Osteoblast (primary cell): ENCODE results near the gene LRP1B. TPM values are rescaled to one million over a fixed set of nuclear protein-coding genes. Genes with fewer than 3 reads are reported as not detected.

Experiments used
- DNase-seq: peaks from one replicate; pipeline ENCODE4 v3.0.0; 2011; ENCODE audit warnings: low spot score, mixed read lengths; ENCODE audit not compliant: insufficient read length; ENCODE audit errors: missing footprints
- H2AFZ ChIP-seq: 2 replicates; pipeline ENCODE4 v1.6.0; 2011; ENCODE audit warnings: mild to moderate bottlenecking, low read length
- H3K27ac ChIP-seq: 2 replicates; pipeline ENCODE4 v1.5.1; 2011; ENCODE audit warnings: mild to moderate bottlenecking, low read depth, low read length, moderate library complexity
- H3K27me3 ChIP-seq: 2 replicates; pipeline ENCODE4 v1.6.0; 2012; ENCODE audit warnings: mild to moderate bottlenecking, control low read depth, inconsistent platforms, low read length, moderate library complexity; ENCODE audit not compliant: insufficient read depth
- H3K36me3 ChIP-seq: 2 replicates; pipeline ENCODE4 v1.5.1; 2011; ENCODE audit warnings: mild to moderate bottlenecking, low read length, control low read depth, moderate library complexity; ENCODE audit not compliant: insufficient read depth
- H3K4me1 ChIP-seq: 2 replicates; pipeline ENCODE4 v1.5.1; 2011; ENCODE audit warnings: mild to moderate bottlenecking, low read length, control low read depth, moderate library complexity; ENCODE audit not compliant: insufficient read depth
- H3K4me2 ChIP-seq: 2 replicates; pipeline ENCODE4 v1.6.0; 2011; ENCODE audit warnings: mild to moderate bottlenecking, low read length; ENCODE audit not compliant: insufficient read depth
- H3K4me3 ChIP-seq: fragments of 200-600 bp; sonication (generic); 3 replicates; pipeline ENCODE4 v1.5.1; 2012; ENCODE audit warnings: mild to moderate bottlenecking, low read length, inconsistent platforms; ENCODE audit not compliant: insufficient read depth
- H3K79me2 ChIP-seq: 2 replicates; pipeline ENCODE4 v1.6.0; 2012; ENCODE audit warnings: mild to moderate bottlenecking, low read length, control low read depth, inconsistent platforms; ENCODE audit not compliant: insufficient read depth
- H3K9me3 ChIP-seq: 2 replicates; pipeline ENCODE4 v1.5.1; 2011; ENCODE audit warnings: low read depth, low read length, control low read depth
- H4K20me1 ChIP-seq: 2 replicates; pipeline ENCODE4 v1.6.0; 2012; ENCODE audit warnings: mild to moderate bottlenecking, low read length, control low read depth; ENCODE audit not compliant: insufficient read depth
- CTCF ChIP-seq: IDR thresholded peaks from 2 replicates; pipeline ENCODE4 v1.5.1; 2011; ENCODE audit warnings: mild to moderate bottlenecking, low read depth, low read length, moderate library complexity; ENCODE audit errors: extremely low read depth
- total RNA-seq: library from RNA; depleted of rRNA; stranded (reverse); fragments of >200 nt; gene quantifications from 2 replicates; pipeline ENCODE4 v1.2.3, GENCODE V29; 2012

The LRP1B gene
- total RNA-seq, 1 donor: not detected

- no peak for TF ChIP-seq CTCF
- no peak overlapping the region for H3K27ac ChIP-seq
- no peaks in the 10 kb centered on the region for H3K27me3 ChIP-seq
These were observed 1289.7 kb downstream of the LRP1B start for GRCh38 chr2:140841141-140841540.

GRCh38 chr2:140836826-140837225 is 1294.0 kb downstream of the LRP1B start:
- Histone ChIP-seq H3K4me2 (no peak overlapping the region), H4K20me1 (no peaks in the 10 kb centered on the region), H2AFZ (no peak overlapping the region), H3K4me1 (no peaks in the 10 kb centered on the region), H3K36me3 (no peaks in the 10 kb centered on the region), H3K4me3 (no peak overlapping the region), H3K9me3 (no peaks in the 10 kb centered on the region), H3K27ac (no peak overlapping the region), H3K27me3 (no peaks in the 10 kb centered on the region), H3K79me2 (no peaks in the 10 kb centered on the region)
- TF ChIP-seq CTCF: no peak
- no peak for DNase-seq

More at GRCh38 chr2:140841141-140841540, 1289.7 kb downstream of the LRP1B start:
- H3K4me3 ChIP-seq: no peak overlapping the region
- no peak overlapping the region for H3K4me2 ChIP-seq
- H4K20me1 ChIP-seq: no peaks in the 10 kb centered on the region
- no peaks in the 10 kb centered on the region for H3K4me1 ChIP-seq
- no peak for DNase-seq
- no peaks in the 10 kb centered on the region for H3K79me2 ChIP-seq
- H3K36me3 ChIP-seq: no peaks in the 10 kb centered on the region
- no peak overlapping the region for H2AFZ ChIP-seq
- no peaks in the 10 kb centered on the region for H3K9me3 ChIP-seq

GRCh38 chr2:140835079-140835478 is 1295.7 kb downstream of the LRP1B start:
- no peaks in the 10 kb centered on the region for H3K27me3 ChIP-seq
- no peak overlapping the region for H3K4me2 ChIP-seq
- H3K4me3 ChIP-seq: no peak overlapping the region
- DNase-seq: no peak
- no peak overlapping the region for H2AFZ ChIP-seq
- H3K36me3 ChIP-seq: no peaks in the 10 kb centered on the region
- H3K9me3 ChIP-seq: no peaks in the 10 kb centered on the region
- TF ChIP-seq CTCF: no peak
- no peaks in the 10 kb centered on the region for H3K4me1 ChIP-seq
- H3K79me2 ChIP-seq: no peaks in the 10 kb centered on the region
- H4K20me1 ChIP-seq: no peaks in the 10 kb centered on the region
- no peak overlapping the region for H3K27ac ChIP-seq

- no peak for TF ChIP-seq CTCF
- no peaks in the 10 kb centered on the region for H3K79me2 ChIP-seq
- H3K36me3 ChIP-seq: no peaks in the 10 kb centered on the region
These were observed 1316.7 kb downstream of the LRP1B start for GRCh38 chr2:140814141-140814540.

More at GRCh38 chr2:140814141-140814540, 1316.7 kb downstream of the LRP1B start:
- H3K4me1 ChIP-seq: no peaks in the 10 kb centered on the region
- no peaks in the 10 kb centered on the region for H4K20me1 ChIP-seq
- H2AFZ ChIP-seq: no peak overlapping the region
- H3K27me3 ChIP-seq: no peaks in the 10 kb centered on the region
- peaks cover 3% of the 10 kb centered on the region for H3K9me3 ChIP-seq
- no peak overlapping the region for H3K4me2 ChIP-seq
- no peak overlapping the region for H3K4me3 ChIP-seq
- DNase-seq: no peak
- no peak overlapping the region for H3K27ac ChIP-seq
